WERI-Rb-1 (cell line): ENCODE data around the gene C5orf34.
"Not testable (repeated sequence)": the region's sequence is repeated elsewhere in the genome, so short reads cannot be mapped to it uniquely, and the experiment has no call there.

Experiments
- DNase-seq: peaks from one replicate; pipeline ENCODE4 v3.0.0-alpha.2; 2020
- H3K27ac ChIP-seq: fragments of 250-450 bp; sonication (Bioruptor Pico); 2 replicates; pipeline ENCODE4 v1.5.1; 2020; ENCODE audit warnings: mild to moderate bottlenecking, moderate library complexity
- H3K27me3 ChIP-seq: fragments of 250-450 bp; sonication (Bioruptor Pico); 2 replicates; pipeline ENCODE4 v1.5.1; 2021; ENCODE audit warnings: mild to moderate bottlenecking, low read depth, moderate library complexity; ENCODE audit not compliant: insufficient read depth, severe bottlenecking
- H3K36me3 ChIP-seq: fragments of 250-450 bp; sonication (Bioruptor Pico); 2 replicates; pipeline ENCODE4 v1.5.1; 2020; ENCODE audit warnings: mild to moderate bottlenecking, moderate library complexity
- H3K4me3 ChIP-seq: 2 replicates; pipeline ENCODE4 v1.5.1; 2011; ENCODE audit warnings: low read depth, mild to moderate bottlenecking, control low read depth, low read length
- H3K9me3 ChIP-seq: fragments of 250-450 bp; sonication (Bioruptor Pico); 2 replicates; pipeline ENCODE4 v1.5.1; 2021; ENCODE audit warnings: mild to moderate bottlenecking, moderate library complexity; ENCODE audit not compliant: severe bottlenecking
- CTCF ChIP-seq: IDR thresholded peaks from 2 replicates; pipeline ENCODE4 v1.5.1; 2011; ENCODE audit warnings: low read depth, mild to moderate bottlenecking, control low read depth, inconsistent platforms, low read length

Gene C5orf34

GRCh38 chr5:43556857-43557542, 42.1 kb upstream of the C5orf34 start, which contains the start of gene PAIP1:
Gene PAIP1 (minus strand): TSS chr5:43557077. CDS start chr5:43556846, 231 bp downstream.
- TF ChIP-seq CTCF = peak; percentile 56
- peak within 1 kb of the TSS; percentile 96 for H3K27ac ChIP-seq
- peak within 1 kb of the TSS; percentile 98 for H3K4me3 ChIP-seq
- no peaks in the 10 kb centered on the region for H3K27me3 ChIP-seq
- H3K9me3 ChIP-seq = no peaks in the 10 kb centered on the region
- peaks cover 38% of the 10 kb centered on the region for H3K36me3 ChIP-seq
- peak; percentile 82 for DNase-seq

- peak overlapping the region; percentile 96 for H3K27ac ChIP-seq
- peak overlapping the region; percentile 98 for H3K4me3 ChIP-seq
- peaks cover 43% of the 10 kb centered on the region for H3K36me3 ChIP-seq
- DNase-seq, H3K27me3 ChIP-seq, H3K9me3 ChIP-seq: not testable (repeated sequence)
Observed at GRCh38 chr5:43556607-43556856, 41.6 kb upstream of the C5orf34 start.

- peak overlapping the region; percentile 98 for H3K4me3 ChIP-seq
- peak; percentile 65 for DNase-seq
- TF ChIP-seq CTCF = no peak
Observed at GRCh38 chr5:43555895-43556606, 41.1 kb upstream of the C5orf34 start.

GRCh38 chr5:43554497-43554896, 39.5 kb upstream of the C5orf34 start:
- Histone ChIP-seq H3K4me3 (no peak overlapping the region), H3K27ac (no peak overlapping the region), H3K27me3 (no peaks in the 10 kb centered on the region), H3K36me3 (peaks cover 61% of the 10 kb centered on the region), H3K9me3 (no peaks in the 10 kb centered on the region)
- no peak for TF ChIP-seq CTCF
- DNase-seq = no peak

More at GRCh38 chr5:43555895-43556606, 41.1 kb upstream of the C5orf34 start:
- Histone ChIP-seq H3K27ac (peak overlapping the region; percentile 96), H3K27me3 (no peaks in the 10 kb centered on the region), H3K9me3 (no peaks in the 10 kb centered on the region), H3K36me3 (peaks cover 48% of the 10 kb centered on the region)

- Histone ChIP-seq H3K9me3 (no peaks in the 10 kb centered on the region), H3K27ac (no peak overlapping the region), H3K27me3 (no peaks in the 10 kb centered on the region), H3K36me3 (peaks cover 69% of the 10 kb centered on the region), H3K4me3 (no peak overlapping the region)
- DNase-seq = no peak
- no peak for TF ChIP-seq CTCF
Observed at GRCh38 chr5:43553381-43553780, 38.4 kb upstream of the C5orf34 start.

- peaks cover 82% of the 10 kb centered on the region for H3K36me3 ChIP-seq
- H3K27me3 ChIP-seq = no peaks in the 10 kb centered on the region
- no peak overlapping the region for H3K27ac ChIP-seq
- DNase-seq = no peak
- TF ChIP-seq CTCF = no peak
- no peak overlapping the region for H3K4me3 ChIP-seq
- H3K9me3 ChIP-seq = no peaks in the 10 kb centered on the region
Observed at GRCh38 chr5:43551731-43552130, 36.8 kb upstream of the C5orf34 start.

- H3K4me3 ChIP-seq, H3K9me3 ChIP-seq, H3K27ac ChIP-seq, H3K27me3 ChIP-seq, DNase-seq: not testable (repeated sequence)
- peaks cover 90% of the 10 kb centered on the region for H3K36me3 ChIP-seq
Observed at GRCh38 chr5:43549272-43549671, 34.3 kb upstream of the C5orf34 start.
